Heart right ventricle (tissue), 16 donors: ENCODE measurements around the gene CDC42BPA. TPM values are rescaled to one million over a fixed set of nuclear protein-coding genes. Genes with fewer than 3 reads are reported as not detected.

Experiments used
- ATAC-seq, 8 donors: fragments of 200-7000 bp; cut with Tn5 transposase; one replicate each; pipeline ENCODE4 v1.9.1; 2020; ENCODE audit warnings: mild to moderate bottlenecking in 8 of 8, moderate library complexity in 8 of 8, moderate number of reproducible peaks in 1 of 8
- DNase-seq, 2 donors: peaks; one replicate each; pipeline ENCODE4 v3.0.0-alpha.2; 2020
- H3K27ac ChIP-seq, 10 donors: fragments of 200-600 bp; sonication (generic) in 2 of 10; one replicate each; pipeline versions ENCODE4 v1.5.0 to v1.8.0; 2020 to 2022; ENCODE audit warnings: mild to moderate bottlenecking in 3 of 10
- H3K27me3 ChIP-seq, 7 donors: fragments of 200-600 bp; one replicate each; pipeline ENCODE4 v1.8.0; 2021 to 2022; ENCODE audit warnings: mild to moderate bottlenecking in 2 of 7
- H3K36me3 ChIP-seq, 9 donors: fragments of 200-600 bp; sonication (generic) in 1 of 9; one replicate each; pipeline versions ENCODE4 v1.5.0 to v1.8.0; 2020 to 2022; ENCODE audit warnings: mild to moderate bottlenecking in 2 of 9
- H3K4me1 ChIP-seq, 9 donors: fragments of 200-600 bp; sonication (generic) in 1 of 9; one replicate each; pipeline versions ENCODE4 v1.5.0 to v1.8.0; 2020 to 2022; ENCODE audit warnings: mild to moderate bottlenecking in 4 of 9
- H3K4me3 ChIP-seq, 10 donors: fragments of 200-600 bp; sonication (generic) in 2 of 10; one replicate each; pipeline versions ENCODE4 v1.5.0 to v1.8.0; 2020 to 2022; ENCODE audit warnings: mild to moderate bottlenecking in 7 of 10, moderate library complexity in 2 of 10
- H3K9me3 ChIP-seq, 11 donors: fragments of 200-600 bp in 10 of 11; sonication (generic) in 2 of 11; one replicate each; pipeline versions ENCODE4 v1.5.0 to v1.8.0; 2013 to 2022; ENCODE audit warnings: mild to moderate bottlenecking in 2 of 11, control low read depth in 1 of 11, moderate library complexity in 1 of 11
- CTCF ChIP-seq, 9 donors: fragments of 200-600 bp; sonication (generic) in 2 of 9; IDR thresholded peaks; one replicate each; pipeline versions ENCODE4 v1.5.0 to v1.8.0; 2021 to 2022; ENCODE audit warnings: antibody characterized with exemption in 9 of 9, mild to moderate bottlenecking in 5 of 9, moderate library complexity in 1 of 9
- WGBS, 2 donors: extraction: QIAGEN DNeasy Blood & Tissue Kit; methylation state at CpG; one replicate each; pipeline ENCODE4 v1.1.7; 2013; ENCODE audit warnings: inconsistent platforms in 1 of 2; 5-methylcytosine and 5-hydroxymethylcytosine counted together
- intact Hi-C, 10 donors: fragments of 100-400 bp; cut with DNase I; formaldehyde crosslinking; loops; one replicate each; pipeline versions ENCODE4 v1.11.1 to v1.14.2; 2022
- polyA plus RNA-seq, 2 donors: library from polyadenylated mRNA; stranded (reverse); fragments of 200-250 nt; gene quantifications; one replicate each; pipeline ENCODE4 v1.2.3, GENCODE V29; 2013
- total RNA-seq, 10 donors: library from RNA; stranded (reverse); fragmentation: NEBNext Ultra II Directional in 3 of 10; extraction: Animal tissue kit (Norgen Biotek cat#: 25700) in 3 of 10; gene quantifications; one replicate each; pipeline versions ENCODE4 v1.2.1 to v1.2.4, GENCODE V29; 2021 to 2023
- donor health status: Arrhythmogenic right ventricular cardiomyopathy.
- donor health status: ischemic (EF 13 %, LVEDD 7.1; RV severe dilation, severe dysfunction).
- donor health status: healthy with polysubstance abuse.
- donor health status: DM: no; HTN: yes; CAD: no.
- donor health status: DM: no; HTN: no; CAD: no.
- donor health status: ischemic (EF 25% LVEDD 6.9; RV normal size, moderate dysfunction).
- donor health status: ischemic (EF 25% LVEDD 5.7; RV mildly dilated, moderate dysfunction).
- donor health status: healthy.
- donor health status: DM: yes; HTN: yes; CAD: no.
- donor health status: Ischemic cardiomyopathy.
- donor health status: ischemic (EF 35%, LVEDD 5.7; RV mildly dilated, moderate dysfunction).
- donor health status: nonischemic (EF 11% LVEDD 7.7; RV severe dilation, severe dysfunction).
- donor health status: DM: yes; HTN: yes; CAD: no.
- donor health status: PGD.
- donor health status: ischemic (EF 29% LVEDD 5.4; RV normal size, mild dysfunction).
- donor health status: nonischemic (EF 23%, LVEDD 6.1; RV moderate dilation, normal function).

CDC42BPA gene
- total and polyA plus RNA-seq, 12 donors: 8.6 to 39.5 (median 31.5) TPM

DNA sequence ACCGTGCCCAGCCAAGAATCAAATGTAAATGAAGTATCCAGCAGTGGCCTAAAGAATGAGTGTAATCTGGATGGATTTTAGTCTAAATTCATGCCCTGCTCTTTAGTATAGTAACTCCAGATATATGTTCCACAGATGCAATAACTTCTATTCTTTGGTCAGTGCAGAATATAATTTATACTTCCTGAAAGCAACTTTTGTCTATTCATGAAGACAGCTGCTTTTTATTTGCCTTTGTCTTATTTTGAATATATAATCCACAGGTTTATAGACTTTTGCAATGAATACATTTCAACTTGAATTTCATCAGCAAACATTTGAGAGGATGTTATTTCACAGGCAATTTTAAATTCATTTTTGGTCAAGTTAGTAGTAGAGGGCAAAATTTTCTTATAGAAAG lies 54.4 kb downstream of the CDC42BPA start:
- Histone ChIP-seq H3K36me3 (no peaks in the 10 kb centered on the region), H3K4me3 (no peak overlapping the region), H3K27me3 (no peaks in the 10 kb centered on the region), H3K27ac (no peak overlapping the region), H3K9me3 (no peaks in the 10 kb centered on the region), H3K4me1 (peaks cover 0 to 59% (median 19%) of the 10 kb centered on the region in 9 donors)
- no peak for TF ChIP-seq CTCF (IDR thresholded peaks at IDR 0.05)
- intact Hi-C loops: no loop called here
- WGBS, 2 donors: 89 to 97% methylated on average over 1 of the region's 1 CpG
- no peak for DNase-seq
- ATAC-seq: no peak

DNA sequence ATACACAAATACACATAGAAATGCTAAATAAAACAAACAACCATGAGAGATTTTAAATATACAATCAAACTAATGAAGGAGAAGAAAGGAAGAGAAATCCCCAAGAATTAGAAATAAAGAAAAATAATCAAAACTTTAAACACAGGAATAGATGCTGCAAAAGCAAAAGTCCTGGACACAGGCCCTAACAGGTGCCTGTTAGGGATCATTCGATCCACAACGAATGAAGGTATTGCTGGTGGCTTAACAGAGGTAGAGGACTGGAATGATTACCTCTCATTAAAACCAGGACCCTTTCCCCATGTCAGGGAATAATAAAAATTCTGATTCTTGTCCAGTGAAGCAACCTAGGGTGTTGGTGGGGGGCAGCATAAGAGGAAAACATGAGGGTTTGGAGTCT lies 56.8 kb downstream of the CDC42BPA start:
- TF ChIP-seq CTCF (IDR thresholded peaks at IDR 0.05): no peak
- H3K27me3 ChIP-seq: no peaks in the 10 kb centered on the region
- H3K4me3 ChIP-seq: no peak overlapping the region
- peaks cover 0 to 40% (median 10%) of the 10 kb centered on the region in 9 donors for H3K4me1 ChIP-seq
- H3K36me3 ChIP-seq: no peaks in the 10 kb centered on the region
- ATAC-seq: no peak
- intact Hi-C loops: no loop called here
- no peak for DNase-seq
- no peak overlapping the region for H3K27ac ChIP-seq
- 85 to 87% methylated on average over 2 of the region's 2 CpGs for WGBS, 2 donors
- no peaks in the 10 kb centered on the region for H3K9me3 ChIP-seq

DNA sequence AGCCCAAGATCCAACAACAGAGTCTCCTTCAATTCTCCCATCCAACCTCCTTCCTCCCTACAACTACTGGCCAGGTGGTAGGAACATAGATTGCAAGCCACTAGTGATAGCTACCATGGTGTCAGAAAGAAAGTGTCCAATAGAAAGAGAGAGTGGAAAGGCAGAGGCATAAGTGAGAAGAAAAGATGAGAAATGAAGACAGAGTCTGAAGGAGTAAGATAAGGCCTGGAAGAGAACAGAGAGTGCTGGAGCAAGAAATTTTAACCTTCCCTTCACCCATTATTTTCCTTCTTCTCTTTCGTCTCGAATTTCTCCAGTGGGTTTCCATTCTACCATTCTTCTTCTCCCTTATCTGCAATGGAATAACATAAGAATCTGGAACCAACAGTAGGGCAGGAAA lies 57.9 kb downstream of the CDC42BPA start:
- Histone ChIP-seq H3K4me1 (peaks cover 0 to 31% (median 10%) of the 10 kb centered on the region in 9 donors), H3K27me3 (no peaks in the 10 kb centered on the region), H3K27ac (no peak overlapping the region), H3K4me3 (no peak overlapping the region), H3K36me3 (no peaks in the 10 kb centered on the region), H3K9me3 (no peaks in the 10 kb centered on the region)
- intact Hi-C loops: no loop called here
- WGBS, 2 donors: 87 to 91% methylated on average over 2 of the region's 2 CpGs
- no peak for TF ChIP-seq CTCF (IDR thresholded peaks at IDR 0.05)
- no peak for ATAC-seq
- no peak for DNase-seq

DNA sequence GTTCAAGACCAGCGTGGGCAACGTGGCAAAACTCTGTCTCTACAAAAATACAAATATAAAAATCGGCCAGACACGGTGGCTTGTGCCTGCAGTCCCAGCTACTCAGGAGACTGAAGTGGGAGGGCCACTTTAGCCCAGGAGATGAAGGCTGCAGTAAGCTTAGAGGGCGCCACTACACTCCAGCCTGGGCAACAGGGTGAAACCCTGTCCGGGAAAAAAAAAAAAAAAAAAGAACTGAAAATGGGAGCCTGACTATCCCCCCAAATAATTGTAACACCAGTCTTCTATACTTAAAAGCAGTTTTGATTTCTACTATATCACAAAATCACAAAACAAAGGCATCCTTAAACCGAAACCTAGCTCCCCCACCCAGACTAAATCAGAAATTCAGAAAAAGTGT lies 60.3 kb downstream of the CDC42BPA start:
- intact Hi-C loops: no loop called here
- Histone ChIP-seq H3K27me3 (no peaks in the 10 kb centered on the region), H3K4me1 (peaks cover 0 to 38% (median 10%) of the 10 kb centered on the region in 9 donors), H3K9me3 (no peaks in the 10 kb centered on the region), H3K27ac (no peak overlapping the region), H3K36me3 (peaks cover 0 to 4% (median 0%) of the 10 kb centered on the region in 9 donors), H3K4me3 (no peak overlapping the region)
- ATAC-seq (no peak), DNase-seq (no peak)
- no peak for TF ChIP-seq CTCF (IDR thresholded peaks at IDR 0.05)
- 92% methylated on average over 7 of the region's 7 CpGs for WGBS, 2 donors
